Lower lobe of right lung (tissue), 2 donors: Measurements from ENCODE around the gene PPIP5K2. TPM values are rescaled to one million over a fixed set of nuclear protein-coding genes. Genes with fewer than 3 reads are reported as not detected.

Source experiments
- ATAC-seq, 2 donors: fragments of 200-7000 bp; cut with Tn5 transposase; one replicate each; pipeline ENCODE4 v1.9.1; 2020 to 2022; ENCODE audit warnings: mild to moderate bottlenecking in 2 of 2, moderate library complexity in 2 of 2
- DNase-seq: peaks from one replicate; pipeline ENCODE4 v3.0.0-alpha.2; 2020
- H3K27ac ChIP-seq: fragments of 200-600 bp; one replicate; pipeline ENCODE4 v1.8.0; 2022
- H3K27me3 ChIP-seq: fragments of 200-600 bp; one replicate; pipeline ENCODE4 v1.8.0; 2022; ENCODE audit warnings: low read depth
- H3K36me3 ChIP-seq: fragments of 200-600 bp; one replicate; pipeline ENCODE4 v1.8.0; 2022; ENCODE audit warnings: mild to moderate bottlenecking
- H3K4me1 ChIP-seq: fragments of 200-600 bp; one replicate; pipeline ENCODE4 v1.8.0; 2022
- H3K4me3 ChIP-seq: fragments of 200-600 bp; one replicate; pipeline ENCODE4 v1.8.0; 2022; ENCODE audit warnings: mild to moderate bottlenecking
- H3K9me3 ChIP-seq: fragments of 200-600 bp; one replicate; pipeline ENCODE4 v1.8.0; 2022
- CTCF ChIP-seq: fragments of 200-600 bp; IDR thresholded peaks from one replicate; pipeline ENCODE4 v1.8.0; 2022; ENCODE audit warnings: antibody characterized with exemption, mild to moderate bottlenecking
- intact Hi-C: fragments of 100-400 bp; cut with DNase I; formaldehyde crosslinking; loops from one replicate; pipeline ENCODE4 v1.11.0; 2022
- total RNA-seq: library from RNA; stranded (reverse); fragmentation: NEBNext Ultra II Directional; extraction: Animal tissue kit (Norgen Biotek cat#: 25700); gene quantifications from one replicate; pipeline ENCODE4 v1.2.1, GENCODE V29; 2021
- donor health status: DM: no; HTN: yes; CAD: no; lungs with severe emphysema.

PPIP5K2 gene
- total RNA-seq, 1 donor from 2014 or later = 62.2 TPM

- Histone ChIP-seq H3K27me3 (no peaks in the 10 kb centered on the region), H3K4me1 (peaks cover 8% of the 10 kb centered on the region), H3K27ac (no peak overlapping the region), H3K9me3 (no peaks in the 10 kb centered on the region), H3K36me3 (peaks cover 11% of the 10 kb centered on the region), H3K4me3 (no peak overlapping the region)
- ATAC-seq (no peak), DNase-seq (no peak)
- TF ChIP-seq CTCF = no peak
- intact Hi-C loops = no loop called here
These were observed 8.6 kb upstream of the PPIP5K2 start for GRCh38 chr5:103111468-103111867.

GRCh38 chr5:103112910-103113309 is 7.2 kb upstream of the PPIP5K2 start:
- intact Hi-C loops = no loop called here
- no peak for ATAC-seq
- no peak for DNase-seq

GRCh38 chr5:103114440-103114839 is 5.7 kb upstream of the PPIP5K2 start:
- Histone ChIP-seq H3K27me3 (no peaks in the 10 kb centered on the region), H3K4me1 (peaks cover 18% of the 10 kb centered on the region), H3K9me3 (no peaks in the 10 kb centered on the region), H3K4me3 (no peak overlapping the region), H3K27ac (no peak overlapping the region), H3K36me3 (no peaks in the 10 kb centered on the region)
- no peak for DNase-seq
- intact Hi-C loops = no loop called here
- no peak for ATAC-seq
- TF ChIP-seq CTCF = no peak

More at GRCh38 chr5:103112910-103113309, 7.2 kb upstream of the PPIP5K2 start:
- no peak for TF ChIP-seq CTCF
- Histone ChIP-seq H3K4me3 (no peak overlapping the region), H3K27ac (no peak overlapping the region), H3K4me1 (peaks cover 8% of the 10 kb centered on the region), H3K9me3 (no peaks in the 10 kb centered on the region), H3K36me3 (peaks cover 2% of the 10 kb centered on the region), H3K27me3 (no peaks in the 10 kb centered on the region)

GRCh38 chr5:103117471-103117991 is 2.6 kb upstream of the PPIP5K2 start:
- no peak overlapping the region for H3K4me3 ChIP-seq
- TF ChIP-seq CTCF = no peak
- intact Hi-C loops = no loop called here
- DNase-seq (no peak), ATAC-seq (no peak)
- H3K36me3 ChIP-seq = no peaks in the 10 kb centered on the region
- H3K27ac ChIP-seq = no peak overlapping the region
- H3K9me3 ChIP-seq = no peaks in the 10 kb centered on the region
- no peaks in the 10 kb centered on the region for H3K27me3 ChIP-seq
- H3K4me1 ChIP-seq = peaks cover 17% of the 10 kb centered on the region

- TF ChIP-seq CTCF = no peak
- Histone ChIP-seq H3K4me3 (peak overlapping the region; percentile 75), H3K36me3 (no peaks in the 10 kb centered on the region), H3K27ac (peak overlapping the region; percentile 95), H3K4me1 (peaks cover 17% of the 10 kb centered on the region), H3K27me3 (no peaks in the 10 kb centered on the region), H3K9me3 (no peaks in the 10 kb centered on the region)
- ATAC-seq (peak in 1 of 2 donors; percentile 2), DNase-seq (no peak)
- intact Hi-C loops = no loop called here
These were observed 884 bp upstream of the PPIP5K2 start for GRCh38 chr5:103119070-103119764.
